HCEC 1CT (cell line): ENCODE results near the gene MTPN.

Experiments used
- DNase-seq: peaks from one replicate; pipeline ENCODE4 v3.0.0-alpha.2; 2017

MTPN gene

DNA sequence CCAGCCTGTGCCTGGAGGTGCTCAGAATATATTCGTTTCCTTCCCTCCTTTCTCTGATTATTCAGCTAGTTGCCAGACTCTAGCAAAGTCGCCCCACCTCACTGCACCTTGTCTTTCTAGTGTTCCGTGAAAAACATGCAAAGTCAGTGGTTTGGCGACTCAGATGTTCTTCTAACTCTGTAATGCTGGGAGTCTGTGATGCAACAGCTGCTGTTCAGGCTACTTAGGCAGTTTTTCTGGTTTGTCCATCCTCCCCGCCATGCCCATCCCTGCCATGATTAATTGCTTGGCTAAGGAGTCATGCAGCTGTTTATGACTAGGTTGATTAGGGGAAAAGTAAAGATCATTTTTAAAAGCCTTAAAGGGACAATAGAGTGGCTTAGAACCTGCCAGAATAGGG is 99.4 kb downstream of the MTPN start:
- DNase-seq, result peak; percentile 59
